Retinal pigment epithelial cell (primary cell): ENCODE data around the gene DNAH14.
"Not testable (repeated sequence)": the region's sequence is repeated elsewhere in the genome, so short reads cannot be mapped to it uniquely, and the experiment has no call there.

Experiments used
- DNase-seq: peaks from one replicate; pipeline ENCODE4 v3.0.0-alpha.2; 2010; ENCODE audit warnings: low read depth
- H3K4me3 ChIP-seq: 2 replicates; pipeline ENCODE4 v1.5.1; 2011; ENCODE audit warnings: mild to moderate bottlenecking, low read length, control low read depth, moderate library complexity
- CTCF ChIP-seq: conservative IDR thresholded peaks from 2 replicates; pipeline ENCODE4 v1.5.1; 2011; ENCODE audit warnings: low read depth, low read length, control low read depth, inconsistent platforms

DNAH14 gene

DNA sequence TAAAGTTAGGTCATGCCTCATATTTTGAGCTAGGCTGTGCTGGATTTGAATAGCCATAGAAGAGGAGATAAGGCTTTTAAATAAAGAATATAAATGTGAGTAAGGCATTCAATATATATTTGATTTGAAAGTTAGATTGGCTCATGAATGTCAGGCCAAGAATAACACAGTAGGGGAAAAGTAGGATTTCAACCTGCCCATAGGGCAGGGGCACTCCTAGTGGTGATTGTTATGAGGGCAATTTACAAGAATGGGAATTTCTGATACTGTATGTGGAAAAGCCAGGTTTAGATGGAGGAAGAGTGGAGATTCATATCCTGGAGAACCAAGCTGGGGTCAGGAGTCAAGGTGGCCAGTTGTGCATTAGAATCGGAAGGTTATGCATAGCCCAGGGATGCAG, 74.9 kb downstream of the DNAH14 start:
- no peak for DNase-seq
- H3K4me3 ChIP-seq = no peak overlapping the region
- TF ChIP-seq CTCF = peak; percentile 54

DNA sequence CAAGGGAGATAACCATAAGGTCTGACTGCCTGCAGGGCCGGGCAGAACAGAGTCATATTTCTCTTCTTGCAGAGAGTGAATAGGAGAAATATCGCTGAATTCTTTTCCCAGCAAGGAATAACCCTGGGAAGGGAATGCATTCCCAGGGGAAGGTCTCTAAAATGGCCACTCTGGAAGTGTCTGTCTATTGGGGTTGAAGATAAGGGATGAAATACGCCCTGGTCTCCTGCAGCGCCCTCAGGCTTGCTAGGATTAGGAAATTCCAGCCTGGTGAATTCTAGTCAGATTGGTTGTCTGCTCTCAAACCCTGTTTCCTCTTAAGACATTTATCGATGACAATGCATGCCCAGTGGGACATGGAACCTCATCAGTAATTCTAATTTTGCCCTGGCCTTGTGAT, 76.9 kb downstream of the DNAH14 start:
- not testable (repeated sequence) for H3K4me3 ChIP-seq, DNase-seq

- not testable (repeated sequence) for H3K4me3 ChIP-seq, DNase-seq
These were observed 78.6 kb downstream of the DNAH14 start for GRCh38 chr1:225008050-225008449.

DNA sequence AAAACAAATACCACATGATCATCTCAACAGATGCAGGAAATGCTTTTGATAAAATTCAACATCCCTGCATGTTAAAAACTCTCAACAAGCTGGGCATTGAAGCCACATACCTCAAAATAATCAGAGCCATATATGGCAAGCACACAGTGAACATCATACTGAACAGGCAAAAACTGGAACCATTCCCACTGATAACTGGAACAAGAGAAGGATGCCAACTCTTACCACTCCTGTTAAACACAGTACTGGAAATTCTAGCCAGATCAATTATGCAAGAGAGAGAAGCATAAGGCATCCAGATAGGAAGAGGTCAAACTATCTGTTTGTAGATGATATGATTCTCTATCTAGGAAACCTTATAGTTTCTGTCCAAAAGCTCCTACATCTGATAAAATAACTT, 91.6 kb downstream of the DNAH14 start:
- TF ChIP-seq CTCF = no peak
- DNase-seq = no peak
- H3K4me3 ChIP-seq = no peak overlapping the region

DNA sequence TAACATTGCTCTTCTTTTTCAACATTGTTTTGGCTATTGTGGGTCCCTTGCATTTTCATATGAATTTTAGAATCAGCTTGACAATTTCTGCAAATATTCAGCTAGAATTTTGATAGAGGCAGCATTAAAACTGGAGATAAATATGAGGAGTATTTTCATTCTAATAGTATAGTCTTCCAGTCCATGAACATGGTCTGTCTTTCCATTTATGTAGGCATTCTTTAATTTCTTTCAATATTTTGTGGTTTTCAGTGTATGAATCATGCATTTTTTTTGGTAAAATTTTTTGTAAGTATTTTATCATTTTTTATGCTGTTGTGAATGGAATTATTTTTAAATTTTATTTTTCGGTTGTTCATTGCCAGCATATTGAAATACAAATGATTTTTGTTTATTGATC, 97.2 kb downstream of the DNAH14 start:
- TF ChIP-seq CTCF = no peak
- H3K4me3 ChIP-seq = no peak overlapping the region
- DNase-seq = no peak

DNA sequence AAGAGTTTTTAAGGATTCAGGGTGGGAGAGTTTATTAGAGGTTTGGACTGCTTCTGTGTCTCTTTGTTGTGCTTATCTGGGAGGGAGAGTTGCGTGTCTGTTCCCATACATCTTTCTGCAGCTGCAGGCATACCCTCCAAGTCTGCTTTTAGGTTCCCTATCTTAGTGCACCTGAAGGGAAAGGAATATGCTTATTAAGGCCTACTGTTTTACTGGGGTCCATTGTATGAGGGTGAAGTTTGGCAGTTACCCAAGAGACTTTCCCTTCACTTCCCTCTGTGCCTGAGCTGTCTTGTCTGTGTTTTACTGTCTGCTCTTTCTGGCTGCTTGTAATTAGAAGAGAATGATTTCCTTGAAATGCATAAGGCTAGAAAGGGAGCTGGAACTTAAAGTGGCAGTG, 107.0 kb downstream of the DNAH14 start:
- not testable (repeated sequence) for H3K4me3 ChIP-seq, DNase-seq

DNA sequence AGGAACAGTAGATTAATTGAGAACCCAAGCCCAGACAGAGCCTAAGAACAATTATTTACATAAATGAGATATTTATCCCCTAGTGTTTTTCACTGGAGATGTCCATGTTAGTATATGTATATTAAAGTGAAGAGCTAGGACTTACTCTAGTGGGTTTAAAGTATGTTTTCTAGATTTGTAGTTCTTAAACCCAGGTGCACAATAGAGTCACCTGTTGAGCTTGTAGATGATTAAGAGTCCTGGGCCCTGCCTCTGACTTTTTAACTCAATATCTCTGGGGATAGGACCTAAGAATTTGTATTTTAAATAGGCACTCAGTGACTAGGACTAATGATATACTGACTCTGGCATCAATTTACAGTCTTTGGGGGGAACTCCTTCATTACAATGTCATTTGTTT, 112.8 kb downstream of the DNAH14 start:
- no peak for TF ChIP-seq CTCF
- DNase-seq = no peak
- H3K4me3 ChIP-seq = no peak overlapping the region

GRCh38 chr1:225044258-225044657, 114.8 kb downstream of the DNAH14 start:
- no peak for TF ChIP-seq CTCF
- DNase-seq = no peak
- H3K4me3 ChIP-seq = no peak overlapping the region

DNA sequence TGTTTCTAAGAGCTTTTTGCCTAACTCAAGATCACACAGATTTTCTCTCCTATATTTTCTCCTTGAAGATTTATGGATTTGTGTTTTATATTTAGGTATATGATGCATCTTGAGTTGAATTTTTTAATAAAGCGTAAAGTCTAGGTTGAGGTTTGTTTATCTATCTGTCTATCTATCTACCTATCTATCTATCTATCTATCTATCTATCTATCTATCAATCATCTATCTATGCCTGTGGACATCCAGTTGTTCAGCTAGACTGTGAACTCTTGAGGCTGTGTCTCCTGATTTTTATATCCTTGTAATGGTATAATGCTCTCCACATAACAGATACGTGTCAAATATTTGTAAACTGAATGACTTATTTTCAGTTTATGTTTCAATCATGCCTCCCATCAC, 120.1 kb downstream of the DNAH14 start:
- no peak overlapping the region for H3K4me3 ChIP-seq
- TF ChIP-seq CTCF = no peak
- no peak for DNase-seq
